SKM-1 treated with dmso at 0.1 percent for 144 hours (cell line): ENCODE measurements around the gene TWIST2.

Experiments
- DNase-seq: peaks from one replicate; lab custom pipeline; 2025; ENCODE audit not compliant: unreplicated experiment; lab: John Stamatoyannopoulos, UW

TWIST2 gene

GRCh38 chr2:238888781-238889180, 40.9 kb downstream of the TWIST2 start:
- DNase-seq = no peak

DNA sequence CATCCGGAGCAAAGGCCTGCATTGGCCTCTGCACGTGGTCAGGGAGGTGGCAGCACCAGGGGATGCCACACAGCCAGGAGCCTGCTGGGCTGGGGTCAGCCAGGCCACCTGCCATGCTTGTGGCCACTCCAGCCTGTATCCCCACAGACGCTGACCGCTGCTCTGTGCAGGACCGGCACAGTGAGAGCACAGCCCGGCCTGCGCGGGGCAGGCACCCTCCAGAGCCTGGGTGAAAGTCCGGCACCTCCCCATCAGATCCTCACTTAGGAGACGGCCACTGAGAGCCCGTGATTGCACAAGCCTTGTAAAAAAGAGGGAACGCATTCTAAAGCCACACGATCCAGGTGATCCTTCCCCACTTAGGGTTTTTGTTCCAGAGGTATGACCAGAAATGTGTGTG, 42.2 kb downstream of the TWIST2 start:
- DNase-seq = no peak

DNA sequence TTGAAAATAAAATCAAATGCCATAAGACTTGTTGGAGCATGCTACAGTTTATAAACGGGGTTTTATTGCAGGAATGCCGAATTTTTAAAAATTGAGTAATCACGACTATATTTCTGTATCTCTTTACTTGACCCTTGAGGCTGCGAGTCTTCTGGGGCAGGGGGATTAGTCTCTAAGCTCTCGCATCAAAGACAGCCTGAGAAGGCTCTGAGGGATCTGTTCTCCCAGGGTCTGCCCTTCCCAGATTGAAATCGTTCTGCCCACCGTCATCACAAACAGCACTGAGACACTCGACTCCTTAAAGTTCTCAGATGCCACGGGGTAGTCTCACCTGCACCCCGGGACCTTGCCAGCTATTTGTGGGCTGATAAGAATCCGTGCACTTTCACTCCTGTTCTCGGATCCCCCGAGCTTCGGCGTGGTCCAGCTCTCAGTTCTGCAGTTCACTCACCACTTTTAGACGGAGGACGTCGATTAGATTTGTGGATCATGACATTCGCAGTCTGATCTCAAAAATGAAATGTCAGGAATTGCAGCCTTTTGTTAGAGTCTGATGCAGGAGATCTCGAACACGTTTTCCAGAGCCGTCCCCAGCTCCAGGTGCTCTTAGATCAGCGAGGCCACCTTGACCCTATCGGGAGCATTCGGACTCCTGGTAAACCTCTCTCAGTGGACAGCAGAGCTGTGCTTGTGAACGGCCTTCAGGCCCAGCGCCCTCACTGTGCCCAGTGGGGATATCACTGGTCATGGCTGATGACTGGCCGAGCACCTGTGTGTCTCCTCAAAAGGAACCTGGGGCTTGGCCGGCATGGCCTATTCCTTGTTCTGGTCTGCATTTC, 43.0 kb downstream of the TWIST2 start:
- no peak for DNase-seq

GRCh38 chr2:238891457-238892203, 43.7 kb downstream of the TWIST2 start:
- DNase-seq = no peak

DNA sequence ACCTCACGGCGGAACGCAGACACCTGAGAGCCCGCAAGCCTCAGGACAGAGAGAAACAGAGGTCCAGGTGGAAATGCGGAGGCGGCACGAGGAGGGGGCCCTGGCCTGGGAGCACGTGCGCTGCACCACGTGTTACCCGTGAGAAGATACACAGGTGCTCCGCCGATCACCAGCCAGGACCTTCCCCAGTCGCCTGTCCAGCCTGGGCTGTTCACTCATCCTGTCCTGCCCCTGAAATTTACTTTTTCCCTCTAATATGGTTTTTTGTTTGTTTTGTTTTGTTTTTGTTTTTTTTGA, 44.3 kb downstream of the TWIST2 start:
- DNase-seq = no peak

DNA sequence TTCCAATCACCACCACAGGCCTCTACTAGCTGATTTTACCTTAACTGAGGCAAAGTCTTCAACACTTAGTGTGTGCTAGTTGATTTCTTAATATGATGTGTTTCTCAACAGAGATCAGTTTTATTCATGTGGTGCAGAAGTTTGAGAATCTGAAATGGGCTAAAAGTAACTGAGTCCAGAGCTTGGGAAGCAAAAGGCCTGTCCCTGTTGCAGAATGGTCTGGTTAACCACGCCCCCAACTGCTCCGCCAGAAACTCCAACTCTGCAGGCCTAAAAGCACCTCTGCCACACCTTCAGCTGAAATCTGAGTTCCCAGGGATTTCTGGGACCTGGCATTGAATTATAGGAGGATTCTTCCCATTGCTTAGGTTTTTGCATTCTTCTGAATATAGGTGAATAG, 44.9 kb downstream of the TWIST2 start:
- no peak for DNase-seq

DNA sequence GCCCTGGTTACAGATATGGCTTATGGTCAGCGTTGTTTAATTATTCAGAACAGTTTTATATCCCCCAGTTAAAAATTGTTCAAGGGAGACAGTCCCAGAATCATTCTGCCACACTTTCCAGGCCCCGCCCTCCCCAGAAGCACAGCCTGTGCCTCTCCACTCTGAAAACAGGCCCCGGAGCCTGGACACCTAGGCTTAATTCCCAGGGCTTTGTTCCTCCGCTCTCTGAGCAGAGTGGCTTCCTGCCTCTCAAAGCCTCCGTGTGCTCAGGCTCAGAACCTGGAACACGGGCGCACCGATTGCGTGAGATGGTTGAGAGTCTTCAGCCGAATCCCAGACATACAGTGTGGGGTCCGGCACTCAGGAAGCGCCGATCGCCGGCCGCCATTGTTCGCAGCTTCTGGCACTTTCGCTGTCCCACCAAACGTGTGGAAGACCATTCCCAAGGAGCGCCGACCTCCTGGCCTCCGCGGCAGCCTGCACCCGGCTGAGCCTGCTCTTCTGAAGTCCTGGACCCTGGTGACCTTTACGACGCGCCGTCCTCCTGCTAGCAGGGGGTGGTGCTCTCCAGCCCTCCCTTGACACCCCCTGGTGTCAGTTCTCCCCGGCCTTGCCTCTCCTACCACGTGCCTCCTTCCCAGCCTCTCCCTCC, 45.6 kb downstream of the TWIST2 start:
- DNase-seq = no peak

GRCh38 chr2:238894226-238894949, 46.5 kb downstream of the TWIST2 start:
- no peak for DNase-seq

- no peak for DNase-seq
Observed at GRCh38 chr2:238894950-238895298, 47.0 kb downstream of the TWIST2 start.

GRCh38 chr2:238895361-238895882, 47.5 kb downstream of the TWIST2 start:
- no peak for DNase-seq

DNA sequence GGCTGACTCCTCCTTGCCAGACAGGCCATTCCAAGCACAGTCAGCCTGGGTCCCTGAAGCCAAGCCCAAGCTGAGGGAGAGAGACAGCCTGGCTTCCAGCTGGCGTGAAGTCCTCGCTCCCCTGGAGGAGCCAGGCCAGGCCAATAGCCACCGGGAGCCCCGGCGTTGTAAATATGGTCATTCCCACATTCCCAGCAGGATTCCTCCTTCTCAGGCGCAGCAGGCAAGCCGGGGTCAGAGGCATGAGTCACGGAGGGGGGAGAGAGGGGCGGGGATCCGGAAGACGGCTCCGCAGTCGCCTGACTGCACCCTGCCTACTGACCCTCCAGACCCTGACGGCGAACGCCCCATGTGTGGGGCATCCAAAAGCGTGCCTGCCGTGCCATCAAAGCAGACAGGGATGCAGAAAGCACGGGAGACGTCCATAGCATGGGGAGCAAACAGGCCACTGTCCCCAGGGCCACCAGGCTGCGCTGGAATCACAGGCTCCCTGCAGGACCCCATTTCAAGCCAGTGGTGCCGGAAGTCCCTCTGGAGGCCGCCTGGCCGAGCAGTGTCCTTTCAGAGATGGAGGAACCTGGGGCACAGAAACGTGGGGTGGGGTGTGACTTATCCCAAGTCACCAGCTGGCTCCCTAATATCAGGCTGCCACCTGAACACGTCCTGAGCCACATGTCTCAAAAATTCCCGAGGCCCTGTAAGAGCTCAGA, 48.2 kb downstream of the TWIST2 start:
- no peak for DNase-seq

GRCh38 chr2:238896641-238897040, 48.8 kb downstream of the TWIST2 start:
- no peak for DNase-seq

DNA sequence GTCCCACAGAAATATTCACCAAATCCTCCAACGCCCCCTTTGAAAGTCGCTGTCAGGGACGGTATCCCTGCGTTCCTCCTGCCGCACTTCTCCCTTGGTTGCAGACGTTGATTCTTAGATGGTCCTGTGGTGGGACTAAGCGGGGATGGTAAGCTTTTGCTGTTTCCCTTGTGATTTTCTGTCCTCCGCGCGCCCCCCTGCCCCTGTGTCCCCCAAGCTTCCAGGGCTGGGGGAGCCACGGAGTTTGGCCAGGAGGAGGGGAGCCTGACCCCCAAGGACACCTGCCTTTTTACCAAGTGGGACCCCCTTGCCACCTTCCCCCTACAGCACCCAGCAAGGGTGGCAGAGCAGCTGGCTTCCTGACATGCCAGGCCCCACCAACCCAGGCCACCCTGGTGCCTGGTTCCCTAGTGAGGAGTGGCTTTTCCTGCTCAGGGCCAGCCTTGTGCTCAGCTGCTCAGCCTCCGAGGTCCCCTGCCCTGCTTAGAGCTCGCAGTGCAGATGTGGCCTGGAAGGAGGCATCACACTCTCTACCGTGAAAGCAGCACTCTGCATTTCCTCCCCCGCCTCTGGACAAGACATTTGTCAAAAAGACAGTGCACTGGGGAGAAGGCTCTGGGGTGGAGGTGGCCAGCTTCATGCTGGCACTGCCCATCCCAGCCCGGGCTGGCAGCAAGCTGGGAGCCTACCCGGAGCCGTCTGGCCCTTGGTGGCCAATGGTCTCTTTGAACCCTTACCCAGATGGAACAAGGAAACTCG, 49.4 kb downstream of the TWIST2 start:
- DNase-seq = no peak

DNA sequence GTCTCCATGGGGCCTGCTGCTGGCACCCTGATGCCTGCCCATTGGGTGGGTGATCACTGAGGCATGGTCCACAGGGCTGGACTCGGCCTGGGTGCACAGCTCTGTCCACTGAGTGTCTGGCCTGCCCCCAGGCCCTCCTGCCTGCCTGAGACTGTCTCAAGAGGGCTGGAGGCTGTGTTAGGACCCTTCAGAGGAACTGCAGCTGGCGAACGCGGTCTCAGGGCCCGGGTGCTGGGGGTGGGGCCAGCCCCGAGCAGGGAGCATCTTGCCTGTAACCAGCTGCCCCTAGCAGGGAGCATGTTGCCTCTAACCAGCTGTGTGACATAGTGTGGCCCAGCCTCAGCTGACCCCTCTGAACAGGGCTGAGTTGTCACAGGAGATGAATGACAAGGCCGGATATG, 50.0 kb downstream of the TWIST2 start:
- DNase-seq = no peak

DNA sequence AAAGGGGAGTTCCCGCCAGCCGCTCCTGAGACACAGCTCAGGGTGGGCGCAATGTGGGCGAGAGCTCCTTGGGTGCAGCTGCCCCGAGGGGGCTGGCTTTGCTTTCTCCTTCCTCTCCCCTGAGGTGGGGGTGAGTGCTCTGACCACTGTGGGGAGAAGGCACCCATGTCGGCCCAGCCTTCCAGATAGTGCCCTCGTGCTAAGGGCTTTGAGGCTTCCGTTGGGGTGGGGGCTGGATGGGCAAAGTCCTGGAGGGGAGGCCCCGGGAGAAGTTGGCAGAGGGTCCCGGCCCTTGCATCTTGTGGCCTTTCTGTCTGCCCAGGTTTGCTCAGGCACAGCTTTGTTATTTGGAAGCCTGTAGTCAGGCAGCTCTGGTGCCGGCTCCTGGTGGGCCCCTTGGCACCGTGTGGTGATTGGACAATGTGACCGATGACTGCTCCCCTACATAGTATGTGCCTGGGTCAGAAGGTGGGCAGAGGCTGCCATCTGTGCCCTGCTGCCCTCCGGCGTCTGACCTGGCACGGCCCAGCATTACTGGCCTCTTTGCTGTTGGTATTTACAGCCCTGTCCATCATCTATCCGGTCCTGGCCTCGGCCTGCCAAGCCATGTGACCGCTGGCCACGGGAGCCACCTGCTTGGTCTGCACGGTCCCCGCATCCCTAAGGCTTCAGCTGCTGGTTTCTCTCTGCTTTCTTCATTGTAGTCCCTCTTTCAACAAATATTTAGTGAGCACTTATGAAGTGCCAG, 50.8 kb downstream of the TWIST2 start:
- no peak for DNase-seq

DNA sequence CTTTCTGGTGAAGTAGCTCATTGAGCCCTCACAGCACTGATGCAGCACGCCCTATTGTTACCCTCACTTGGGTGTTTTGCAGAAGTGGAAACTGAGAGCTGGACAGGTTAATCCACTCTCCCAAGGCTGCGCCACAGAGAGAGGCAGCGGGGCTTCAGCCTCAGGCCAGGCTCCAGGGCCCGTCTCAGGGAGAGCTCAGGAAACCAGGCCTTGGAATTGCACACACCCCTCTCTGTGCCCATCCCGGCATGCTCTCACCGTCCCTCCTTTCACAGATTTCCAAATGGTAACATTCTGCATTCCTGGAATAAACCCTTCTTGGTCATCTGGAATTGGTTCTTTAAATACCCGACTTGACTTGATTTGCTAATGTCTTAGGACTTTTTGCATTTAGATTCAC, 51.5 kb downstream of the TWIST2 start:
- DNase-seq = no peak

DNA sequence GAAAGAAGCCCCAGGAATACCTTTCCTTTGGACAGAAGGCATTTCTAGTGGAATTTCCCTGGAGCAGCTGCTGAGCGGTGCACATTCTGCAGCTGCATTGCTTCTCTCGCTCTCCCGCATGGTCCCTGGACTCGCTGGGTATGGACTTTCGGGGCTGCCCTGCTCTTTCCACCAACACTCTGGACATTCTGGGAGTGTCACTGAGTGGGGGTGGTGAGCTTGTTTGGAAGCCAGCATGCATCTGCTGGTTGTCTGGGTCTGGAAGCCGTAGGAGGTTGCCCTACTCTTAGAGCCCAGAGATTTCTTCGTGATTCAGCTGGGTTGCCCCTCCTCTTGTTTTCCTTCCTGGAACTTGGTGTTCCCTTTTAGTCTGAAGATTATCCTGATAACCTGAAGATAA, 52.6 kb downstream of the TWIST2 start:
- no peak for DNase-seq

DNA sequence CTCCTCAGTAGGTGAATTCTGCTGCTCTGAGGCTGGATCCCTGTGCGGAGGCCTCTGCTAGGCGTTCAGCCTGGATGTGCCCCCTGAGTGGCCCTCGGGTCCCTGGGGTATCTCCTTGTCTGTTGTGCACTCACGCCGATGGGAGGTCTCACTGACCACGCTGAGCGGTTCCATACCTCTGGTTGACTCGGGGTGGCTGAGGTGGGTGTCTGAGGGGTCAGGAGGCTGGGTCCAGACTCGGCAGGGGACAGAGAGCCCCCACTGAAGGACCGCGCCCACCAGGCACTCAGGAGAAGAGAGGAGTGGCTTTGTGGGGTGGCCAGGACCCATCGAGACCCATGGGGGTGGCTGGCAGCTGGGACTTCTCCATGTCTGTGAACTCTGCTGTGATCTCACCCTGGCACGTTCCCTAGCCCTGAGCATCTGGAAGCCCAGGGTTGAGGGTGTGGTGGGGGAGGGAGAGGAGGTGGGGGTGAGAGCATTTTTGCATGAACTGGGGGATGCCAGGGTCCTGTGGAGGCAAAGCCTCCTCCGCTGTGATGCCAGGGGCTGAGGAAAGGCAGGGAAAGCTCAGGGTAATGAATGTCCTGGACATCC, 53.7 kb downstream of the TWIST2 start:
- no peak for DNase-seq

- DNase-seq = no peak
Observed at GRCh38 chr2:238902285-238902684, 54.4 kb downstream of the TWIST2 start.
